Psoas muscle (tissue), 8 donors: ENCODE measurements around the gene SDHA. TPM values are rescaled to one million over a fixed set of nuclear protein-coding genes. Genes with fewer than 3 reads are reported as not detected.

Experiments used
- ATAC-seq, 4 donors: fragments of 200-7000 bp; cut with Tn5 transposase; one replicate each; pipeline ENCODE4 v1.9.1; 2020; ENCODE audit warnings: moderate library complexity in 3 of 4, mild to moderate bottlenecking in 2 of 4
- DNase-seq, 2 donors: peaks; one replicate each; pipeline ENCODE4 v3.0.0-alpha.2; 2020
- H3K27ac ChIP-seq: fragments of 200-600 bp; one replicate; pipeline ENCODE4 v1.8.0; 2022
- H3K27me3 ChIP-seq, 3 donors: fragments of 200-600 bp in 1 of 3; one replicate each; pipeline versions ENCODE4 v1.6.1 to v1.8.0; 2013 to 2022; ENCODE audit warnings: low read length in 2 of 3, mild to moderate bottlenecking in 2 of 3, moderate library complexity in 1 of 3; ENCODE audit not compliant: insufficient read depth in 3 of 3
- H3K36me3 ChIP-seq, 2 donors: fragments of 200-600 bp in 1 of 2; one replicate each; pipeline versions ENCODE4 v1.6.1 to v1.8.0; 2013 to 2022; ENCODE audit warnings: low read depth in 1 of 2, mild to moderate bottlenecking in 1 of 2, moderate library complexity in 1 of 2; ENCODE audit not compliant: insufficient read depth in 1 of 2
- H3K4me1 ChIP-seq: fragments of 200-600 bp; one replicate; pipeline ENCODE4 v1.8.0; 2022
- H3K4me3 ChIP-seq: fragments of 200-600 bp; one replicate; pipeline ENCODE4 v1.8.0; 2022; ENCODE audit warnings: mild to moderate bottlenecking
- H3K9me3 ChIP-seq: fragments of 200-600 bp; one replicate; pipeline ENCODE4 v1.8.0; 2022
- WGBS, 3 donors: extraction: QIAGEN DNeasy Blood & Tissue Kit; methylation state at CpG; one replicate each; pipeline versions ENCODE4 v1.1.6 to v1.1.7; 2013; 5-methylcytosine and 5-hydroxymethylcytosine counted together
- intact Hi-C, 2 donors: fragments of 100-400 bp; cut with DNase I; formaldehyde crosslinking; loops; one replicate each; pipeline versions ENCODE4 v1.11.0 to v1.14.2; 2022
- polyA plus RNA-seq, 3 donors: library from polyadenylated mRNA; stranded (reverse); fragments of 200-250 nt; gene quantifications; one replicate each; pipeline ENCODE4 v1.2.3, GENCODE V29; 2013
- total RNA-seq, 4 donors: library from RNA; stranded (reverse); fragmentation: NEBNext Ultra II Directional in 2 of 4; extraction: Animal tissue kit (Norgen Biotek cat#: 25700) in 2 of 4; gene quantifications; one replicate each; pipeline versions ENCODE4 v1.2.1 to v1.2.4, GENCODE V29; 2021 to 2023
- TF ChIP-seq, protein P1 (sequence below): fragments of 200-600 bp; IDR thresholded peaks from one replicate; pipeline ENCODE4 v1.8.0; 2022; ENCODE audit warnings: antibody characterized with exemption
- donor health status: healthy with polysubstance abuse.
- donor health status: DM: no; HTN: no; CAD: no; lungs with moderate emphysema.
- donor health status: Bipolar disorder and iron deficiency.
- donor health status: healthy.
- donor health status: DM: yes; HTN: yes; CAD: no.
- donor health status: DM: no; HTN: no; CAD: no.
- donor health status: DM: no; HTN: no; CAD: no.
- donor health status: DM: yes; HTN: yes; CAD: no.

SDHA gene
- total and polyA plus RNA-seq, 7 donors, result 160 to 363 (median 269) TPM

DNA sequence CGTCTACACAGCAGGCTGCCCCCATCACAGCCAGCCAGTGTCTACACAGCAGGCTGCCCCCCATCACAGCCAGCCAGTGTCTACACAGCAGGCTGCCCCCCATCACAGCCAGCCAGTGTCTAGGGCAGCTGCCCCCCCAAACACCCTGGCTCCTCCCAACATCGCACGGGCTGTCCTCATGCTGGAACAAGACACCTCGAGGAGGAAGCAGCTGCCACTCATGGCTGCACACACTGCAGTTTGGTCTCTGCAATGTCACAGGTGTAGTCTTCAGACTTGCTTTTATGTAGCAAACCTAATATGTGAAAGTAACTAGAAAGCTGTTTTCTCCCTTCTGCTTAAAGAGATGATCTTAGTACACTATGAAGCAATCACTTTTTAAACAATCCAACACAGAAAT, 17.1 kb upstream of the SDHA start:
- 39 to 45% (median 44%) methylated on average over 4 of the region's 4 CpGs for WGBS, 3 donors
- no peak for ATAC-seq
- Histone ChIP-seq H3K4me1 (peaks cover 10% of the 10 kb centered on the region), H3K36me3 (peaks cover 0 to 30% of the 10 kb centered on the region in 2 donors), H3K27me3 (no peaks in the 10 kb centered on the region), H3K27ac (no peak overlapping the region), H3K4me3 (no peak overlapping the region), H3K9me3 (no peaks in the 10 kb centered on the region)
- no peak for DNase-seq
- TF ChIP-seq, protein P1, sequence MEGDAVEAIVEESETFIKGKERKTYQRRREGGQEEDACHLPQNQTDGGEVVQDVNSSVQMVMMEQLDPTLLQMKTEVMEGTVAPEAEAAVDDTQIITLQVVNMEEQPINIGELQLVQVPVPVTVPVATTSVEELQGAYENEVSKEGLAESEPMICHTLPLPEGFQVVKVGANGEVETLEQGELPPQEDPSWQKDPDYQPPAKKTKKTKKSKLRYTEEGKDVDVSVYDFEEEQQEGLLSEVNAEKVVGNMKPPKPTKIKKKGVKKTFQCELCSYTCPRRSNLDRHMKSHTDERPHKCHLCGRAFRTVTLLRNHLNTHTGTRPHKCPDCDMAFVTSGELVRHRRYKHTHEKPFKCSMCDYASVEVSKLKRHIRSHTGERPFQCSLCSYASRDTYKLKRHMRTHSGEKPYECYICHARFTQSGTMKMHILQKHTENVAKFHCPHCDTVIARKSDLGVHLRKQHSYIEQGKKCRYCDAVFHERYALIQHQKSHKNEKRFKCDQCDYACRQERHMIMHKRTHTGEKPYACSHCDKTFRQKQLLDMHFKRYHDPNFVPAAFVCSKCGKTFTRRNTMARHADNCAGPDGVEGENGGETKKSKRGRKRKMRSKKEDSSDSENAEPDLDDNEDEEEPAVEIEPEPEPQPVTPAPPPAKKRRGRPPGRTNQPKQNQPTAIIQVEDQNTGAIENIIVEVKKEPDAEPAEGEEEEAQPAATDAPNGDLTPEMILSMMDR, result no peak
- intact Hi-C loops, result no loop called here

DNA sequence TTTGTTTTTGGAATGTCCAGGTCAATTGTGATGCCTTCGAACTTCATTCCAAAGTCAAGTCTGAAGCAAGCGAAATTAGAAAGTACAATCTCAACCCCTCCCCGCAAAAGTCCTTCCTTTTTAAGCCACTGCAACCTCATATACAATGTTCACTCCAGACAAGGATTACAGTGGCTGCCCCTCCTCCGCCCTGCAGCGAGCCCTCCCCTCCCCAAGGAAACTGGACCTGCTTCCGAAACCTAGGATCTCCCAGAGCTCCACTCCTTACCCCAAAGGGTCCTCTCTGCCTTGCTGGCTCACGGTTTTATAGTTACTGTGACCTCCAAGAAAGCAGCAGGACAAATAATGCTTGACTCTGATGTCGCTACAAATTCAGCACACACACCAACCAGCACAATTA, 16.4 kb upstream of the SDHA start:
- ATAC-seq, result no peak
- no peak for DNase-seq
- Histone ChIP-seq H3K4me3 (no peak overlapping the region), H3K36me3 (peaks cover 0 to 30% of the 10 kb centered on the region in 2 donors), H3K27ac (no peak overlapping the region), H3K9me3 (no peaks in the 10 kb centered on the region), H3K27me3 (no peaks in the 10 kb centered on the region), H3K4me1 (peaks cover 13% of the 10 kb centered on the region)
- TF ChIP-seq, protein P1, result no peak
- WGBS, 3 donors, result 86 to 88% (median 87%) methylated on average over 8 of the region's 8 CpGs
- intact Hi-C loops, result no loop called here

DNA sequence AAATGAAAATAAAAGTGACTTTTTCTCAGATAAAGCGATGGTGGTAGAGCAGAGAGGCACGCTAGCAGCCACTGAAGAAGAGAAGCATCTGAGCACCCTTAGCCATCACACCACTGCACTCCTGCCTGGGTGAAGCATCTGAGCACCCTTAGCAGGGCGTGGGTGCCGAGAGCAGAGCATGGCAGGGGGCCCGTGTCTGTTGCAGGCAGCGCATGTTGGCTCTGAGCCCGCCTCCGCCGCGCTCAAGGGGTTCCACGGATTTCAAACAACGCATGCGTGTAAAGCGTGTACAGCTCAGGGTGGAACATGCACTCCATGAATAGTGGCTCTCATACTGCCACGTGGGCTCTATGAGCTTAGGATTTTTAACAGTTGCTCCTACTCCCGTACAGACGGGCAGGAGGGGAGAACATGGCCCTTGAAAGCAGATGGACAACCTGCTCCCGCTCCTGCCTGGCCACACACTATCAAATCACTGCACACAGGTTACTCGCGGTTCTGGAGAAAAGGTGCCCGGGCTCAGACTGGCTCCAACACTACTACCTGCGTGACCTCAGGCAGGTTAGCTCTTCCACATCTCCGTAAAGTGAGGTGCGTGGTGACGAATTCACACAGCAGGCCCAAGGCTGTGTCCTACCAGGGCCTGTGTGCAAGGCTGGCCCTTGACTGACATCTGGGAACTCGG, 14.7 kb upstream of the SDHA start:
- intact Hi-C loops, result no loop called here
- Histone ChIP-seq H3K4me1 (peaks cover 11% of the 10 kb centered on the region), H3K27me3 (no peaks in the 10 kb centered on the region), H3K27ac (no peak overlapping the region), H3K4me3 (no peak overlapping the region), H3K9me3 (no peaks in the 10 kb centered on the region), H3K36me3 (peaks cover 0 to 34% of the 10 kb centered on the region in 2 donors)
- ATAC-seq (no peak), DNase-seq (no peak)
- WGBS, 3 donors, result 92 to 93% (median 93%) methylated on average over 26 of the region's 26 CpGs
- TF ChIP-seq, protein P1, result no peak

DNA sequence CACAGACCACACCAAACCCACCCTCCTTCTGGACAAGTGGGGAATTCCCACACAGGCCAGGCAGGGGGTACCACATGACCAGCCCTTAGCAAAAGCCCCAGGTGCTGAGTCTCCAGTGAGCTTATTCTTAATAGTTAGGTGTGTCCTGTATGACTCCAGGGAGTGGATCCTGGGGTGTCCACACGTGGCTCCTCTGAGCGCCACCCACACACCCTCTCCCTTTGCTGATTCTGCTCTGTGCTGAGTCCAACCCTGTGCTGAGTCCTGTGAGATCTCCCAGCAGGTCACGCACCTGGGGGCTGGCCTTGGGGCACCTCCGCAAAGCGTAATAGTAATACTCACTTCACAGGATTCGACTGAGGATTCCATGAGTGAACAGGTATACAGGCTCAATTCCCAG, 14.1 kb upstream of the SDHA start:
- ATAC-seq, result no peak
- Histone ChIP-seq H3K27ac (no peak overlapping the region), H3K4me1 (peaks cover 10% of the 10 kb centered on the region), H3K4me3 (no peak overlapping the region), H3K36me3 (peaks cover 0 to 31% of the 10 kb centered on the region in 2 donors), H3K9me3 (no peaks in the 10 kb centered on the region), H3K27me3 (no peaks in the 10 kb centered on the region)
- TF ChIP-seq, protein P1, result no peak
- 78 to 95% (median 93%) methylated on average over 6 of the region's 6 CpGs for WGBS, 3 donors
- no peak for DNase-seq
- intact Hi-C loops, result no loop called here

DNA sequence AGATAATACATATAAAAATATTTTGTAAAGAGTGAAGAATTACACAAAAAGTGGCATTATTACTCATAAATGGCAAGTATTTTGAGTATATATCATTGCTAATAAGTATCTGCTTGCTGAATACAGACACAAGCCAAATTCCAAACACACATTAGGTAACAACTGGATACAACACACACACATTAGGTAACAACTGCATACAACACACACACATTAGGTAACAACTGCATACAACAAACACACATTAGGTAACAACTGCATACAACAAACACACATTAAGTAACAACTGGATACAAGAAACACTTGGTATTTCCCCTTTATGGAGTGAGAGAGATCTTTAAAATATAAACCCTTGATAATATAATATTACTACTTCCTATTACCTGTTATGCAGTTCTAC, 13.7 kb upstream of the SDHA start:
- no peak overlapping the region for H3K27ac ChIP-seq
- intact Hi-C loops, result no loop called here
- DNase-seq (no peak), ATAC-seq (no peak)
- TF ChIP-seq, protein P1, result no peak
- H3K9me3 ChIP-seq, result no peaks in the 10 kb centered on the region
- H3K36me3 ChIP-seq, result peaks cover 0 to 31% of the 10 kb centered on the region in 2 donors
- H3K4me1 ChIP-seq, result peaks cover 10% of the 10 kb centered on the region
- H3K4me3 ChIP-seq, result no peak overlapping the region
- no peaks in the 10 kb centered on the region for H3K27me3 ChIP-seq
